ENCODE data around the gene BOK.

- TF ChIP-seq YY1 (IDR thresholded peaks at IDR 0.05; ENCODE audit: insufficient read depth, insufficient read length) (no peak), SUZ12 (IDR thresholded peaks at IDR 0.05; ENCODE audit: extremely low read depth, insufficient read depth, insufficient read length) (peak; percentile 81)
Measured at GRCh38 chr2:241541564-241542277, 16.8 kb upstream of the BOK start.
